Caki2 (cell line): Measurements from ENCODE around the gene SCD5. TPM values are rescaled to one million over a fixed set of nuclear protein-coding genes. Genes with fewer than 3 reads are reported as not detected.

ENCODE experiments used
- DNase-seq: peaks from one replicate; pipeline ENCODE4 v3.0.0-alpha.2; 2015; ENCODE audit warnings: low read depth
- in situ Hi-C: cut with HindIII; loops from 2 replicates; pipeline ENCODE4 v1.10.0; 2016; ENCODE audit warnings: low sequenced_read_pairs, low pct_unique_long_range_greater_than_20kb, mixed read lengths
- total RNA-seq: library from RNA; depleted of rRNA; stranded (reverse); fragments of >200 nt; shearing (Covaris generic); gene quantifications from 2 replicates; pipeline ENCODE4 v1.2.3, GENCODE V29; 2014; ENCODE audit warnings: low replicate concordance; rRNA removed

SCD5 gene
- total RNA-seq, 1 experiment from 2014 or later, result 7.2 TPM

- DNase-seq, result no peak
- in situ Hi-C loops, result no loop called here
Measured at GRCh38 chr4:82591592-82591991, 207.0 kb downstream of the SCD5 start.

DNA sequence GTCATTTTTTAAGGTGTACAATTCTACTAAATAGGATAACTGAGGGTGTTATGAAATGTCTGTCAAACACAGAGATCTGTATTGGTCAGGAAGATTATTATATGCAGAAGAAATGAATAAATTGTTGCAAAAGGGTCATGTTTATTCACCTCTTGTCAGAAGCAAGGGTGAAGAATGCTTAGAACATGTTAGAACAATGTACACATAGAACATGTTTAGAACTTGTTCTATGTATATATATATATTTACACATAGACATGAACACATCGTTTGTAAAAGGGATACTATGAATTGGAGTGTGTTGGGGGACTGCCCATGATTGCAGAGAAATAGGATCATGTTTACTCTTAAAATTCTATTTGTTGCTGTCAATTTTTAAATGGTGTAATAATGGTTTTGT is 208.8 kb downstream of the SCD5 start:
- DNase-seq, result no peak
- in situ Hi-C loops, result no loop called here

DNA sequence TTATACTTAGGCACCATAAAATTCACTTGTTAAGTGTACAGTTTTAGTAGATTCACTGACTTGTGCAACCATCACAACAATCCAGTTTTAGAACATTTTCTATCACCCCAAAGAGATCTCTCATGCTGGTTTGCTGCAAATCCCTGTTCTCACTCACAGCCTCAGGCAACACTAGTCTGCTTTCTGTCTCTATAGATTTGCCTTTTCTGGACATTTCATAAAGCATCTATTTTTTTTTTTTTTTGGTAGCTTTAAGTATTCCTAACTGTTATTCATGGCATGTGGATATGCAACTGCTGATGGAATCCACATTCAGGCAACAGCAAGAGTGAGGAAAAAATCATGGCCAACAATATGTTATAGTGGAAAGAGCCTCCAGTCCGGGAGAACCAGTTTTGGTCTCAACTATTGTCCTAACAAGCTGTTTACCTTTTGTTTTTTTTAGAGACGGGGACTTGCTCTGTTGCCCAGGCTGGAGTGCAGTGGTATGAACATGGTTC is 209.8 kb downstream of the SCD5 start:
- no peak for DNase-seq
- in situ Hi-C loops, result no loop called here

DNA sequence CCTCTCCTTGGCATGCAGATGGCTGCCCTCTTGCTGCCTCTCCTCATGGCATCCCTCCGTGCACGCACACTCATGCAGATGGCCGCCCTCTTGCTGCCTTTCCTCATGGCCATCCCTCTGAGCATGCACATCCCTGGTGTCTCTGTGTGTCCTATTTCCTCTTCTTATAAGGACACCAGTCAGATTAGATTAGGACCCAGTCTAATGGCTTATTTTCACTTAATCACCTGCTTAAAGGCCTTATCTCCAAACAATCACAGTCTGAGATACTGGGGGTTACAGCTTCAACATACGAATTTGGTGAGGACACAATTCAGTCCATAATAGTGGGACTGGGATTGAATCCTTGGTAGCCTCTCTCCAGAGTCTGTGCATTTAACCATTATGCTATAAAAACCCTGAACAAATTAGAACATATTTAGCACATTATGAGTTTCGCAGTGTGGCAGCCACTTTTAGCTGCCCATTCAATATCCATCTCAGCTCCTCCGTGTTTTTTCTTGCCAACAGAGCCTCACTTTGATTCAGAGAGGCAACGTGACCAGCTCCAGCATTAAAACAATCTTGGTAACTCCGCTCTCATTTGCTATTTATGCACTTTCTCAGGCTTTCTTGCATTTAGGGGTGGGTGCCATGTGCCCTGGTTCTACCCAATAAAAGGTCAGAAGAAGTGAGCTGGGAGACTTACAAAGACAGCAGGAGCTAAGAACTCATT is 210.6 kb downstream of the SCD5 start:
- in situ Hi-C loops, result no loop called here
- DNase-seq, result no peak

GRCh38 chr4:82585690-82586435 is 212.7 kb downstream of the SCD5 start:
- in situ Hi-C loops, result no loop called here
- no peak for DNase-seq

GRCh38 chr4:82584931-82585330 is 213.7 kb downstream of the SCD5 start:
- in situ Hi-C loops, result no loop called here
- DNase-seq, result no peak

DNA sequence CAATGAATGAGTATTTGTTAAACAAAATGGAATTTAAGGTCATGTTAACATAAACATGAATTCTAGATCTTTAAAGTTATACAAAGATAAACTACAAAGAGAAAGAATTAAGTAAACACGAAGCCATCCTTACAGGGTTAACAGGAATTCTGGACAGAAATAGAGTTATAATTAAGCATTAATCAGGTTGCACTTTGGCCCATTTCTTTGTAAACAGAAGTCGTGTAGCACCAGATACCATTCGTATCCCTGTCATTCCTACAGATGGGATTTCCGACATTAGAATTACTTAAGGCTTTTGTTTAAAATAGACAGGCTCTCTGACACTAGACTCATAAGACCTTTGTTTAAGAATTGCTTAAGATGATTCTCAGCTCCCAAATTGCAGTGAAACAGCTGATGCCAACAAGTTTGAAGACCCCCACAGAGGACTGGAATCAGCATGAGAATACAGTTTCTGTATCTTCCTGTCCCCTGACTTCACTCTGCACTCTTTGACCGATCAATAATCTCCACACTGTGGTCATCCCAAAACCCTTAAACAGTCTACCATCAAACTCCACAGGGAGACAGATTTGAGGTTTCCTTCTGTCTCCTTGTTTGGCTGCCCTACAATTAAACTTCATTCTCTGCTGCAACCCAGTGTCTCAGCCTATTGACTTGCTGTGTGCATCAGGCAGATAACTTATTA is 214.6 kb downstream of the SCD5 start:
- no peak for DNase-seq
- in situ Hi-C loops, result no loop called here

GRCh38 chr4:82579932-82580331 is 218.7 kb downstream of the SCD5 start:
- no peak for DNase-seq

More at GRCh38 chr4:82579932-82580331, 218.7 kb downstream of the SCD5 start:
- in situ Hi-C loops, result no loop called here

Other genes with a start within 250 kb of the SCD5 start
- gene TMEM150C, start 236.8 kb downstream of the SCD5 start, total RNA-seq, result 0.14 and 0.20 TPM in 2 replicates
- 73.7 and 88.7 TPM in 2 replicates for gene SEC31A, start 92.4 kb upstream of the SCD5 start, total RNA-seq
- gene THAP9, start 101.9 kb upstream of the SCD5 start, total RNA-seq, result 0.84 and 8.5 TPM in 2 replicates
- gene LIN54, start 212.0 kb upstream of the SCD5 start, total RNA-seq, result 13.1 and 15.9 TPM in 2 replicates
- 53.5 and 68.7 TPM in 2 replicates for gene COPS4, start 236.4 kb upstream of the SCD5 start, total RNA-seq